Esophagus muscularis mucosa (tissue), 3 donors: ENCODE measurements around the gene HOXC10.

Experiments
- CTCF ChIP-seq, 3 experiments: fragments of 200-600 bp in 2 of 3; fragments of 450-650 bp in 1 of 3; sonication (generic) in 2 of 3; IDR thresholded peaks; one replicate each; pipeline ENCODE4 v1.5.1; 2017 to 2019; ENCODE audit warnings: antibody characterized with exemption in 3 of 3, mild to moderate bottlenecking in 2 of 3, moderate library complexity in 1 of 3
- POLR2A ChIP-seq: fragments of 450-650 bp; IDR thresholded peaks from one replicate; pipeline ENCODE4 v1.6.1; 2017; ENCODE audit warnings: antibody characterized with exemption, moderate library complexity, mild to moderate bottlenecking, low read depth
- POLR2AphosphoS5 ChIP-seq, 2 donors: sonication (generic); formaldehyde crosslinking; IDR thresholded peaks; one replicate each; pipeline ENCODE4 v1.6.1; 2017; ENCODE audit warnings: antibody characterized with exemption in 2 of 2

GRCh38 chr12:53949631-53950436 is 35.1 kb upstream of the HOXC10 start:
- TF ChIP-seq CTCF (IDR thresholded peaks at IDR 0.05), result no peak
- no peak for TF ChIP-seq POLR2A
- TF ChIP-seq POLR2AphosphoS5 (IDR thresholded peaks at IDR 0.05), result no peak
